HepG2 (cell line): ENCODE data around the gene CHRD.

Source experiments
- CTCF ChIP-seq: sonication (generic); formaldehyde crosslinking; IDR thresholded peaks from 2 replicates; pipeline ENCODE4 v1.5.0; 2020; ENCODE audit warnings: mild to moderate bottlenecking, missing genetic modification reagents, moderate library complexity
- GABPA ChIP-seq, 2 experiments: IDR thresholded peaks; 2 replicates each; pipeline ENCODE4 v1.6.1; 2011 to 2016; ENCODE audit warnings: low read depth in 2 of 2, low read length in 1 of 2, missing biosample characterization in 1 of 2, missing genetic modification characterization in 1 of 2
- MTA1 ChIP-seq: sonication (generic); formaldehyde crosslinking; IDR thresholded peaks from 2 replicates; pipeline ENCODE4 v1.4.0; 2020; ENCODE audit warnings: missing genetic modification reagents, mild to moderate bottlenecking, borderline replicate concordance
- PHB2 ChIP-seq: fragments of 450-650 bp; IDR thresholded peaks from 2 replicates; pipeline ENCODE4 v1.6.1; 2018; ENCODE audit not compliant: partially characterized antibody
- USF2 ChIP-seq, 2 experiments: sonication (generic) in 1 of 2; formaldehyde crosslinking in 1 of 2; IDR thresholded peaks; 2 replicates each; pipeline versions ENCODE4 v1.5.1 to v1.6.1; 2011 to 2020; ENCODE audit warnings: borderline replicate concordance in 1 of 2, low read depth in 1 of 2, low read length in 1 of 2, mild to moderate bottlenecking in 1 of 2, missing genetic modification reagents in 1 of 2, moderate library complexity in 1 of 2
- ZBTB44 ChIP-seq: sonication (generic); formaldehyde crosslinking; IDR thresholded peaks from 2 replicates; pipeline ENCODE4 v1.4.0; 2020; ENCODE audit warnings: missing genetic modification reagents
- ZNF547 ChIP-seq: sonication (generic); formaldehyde crosslinking; IDR thresholded peaks from 2 replicates; pipeline ENCODE4 v1.5.1; 2020; ENCODE audit warnings: mild to moderate bottlenecking, missing genetic modification reagents
- ZNF839 ChIP-seq: sonication (generic); formaldehyde crosslinking; IDR thresholded peaks from 2 replicates; pipeline ENCODE4 v1.4.0; 2020; ENCODE audit warnings: missing genetic modification reagents, mild to moderate bottlenecking, borderline replicate concordance

GRCh38 chr3:184388936-184389230, 9.0 kb downstream of the CHRD start:
- TF ChIP-seq GABPA (IDR thresholded peaks at IDR 0.05; ENCODE audit: low read depth, low read length) (no peak), GABPA (CRISPR knock-in tag; IDR thresholded peaks at IDR 0.05; ENCODE audit: low read depth) (no peak), CTCF (CRISPR knock-in tag) (no peak), USF2 (IDR thresholded peaks at IDR 0.05; ENCODE audit: low read depth, low read length) (no peak), USF2 (CRISPR knock-in tag; IDR thresholded peaks at IDR 0.05; ENCODE audit: borderline replicate concordance) (no peak), MTA1 (CRISPR knock-in tag) (no peak), ZNF547 (CRISPR knock-in tag) (no peak), ZBTB44 (CRISPR knock-in tag) (no peak), ZNF839 (CRISPR knock-in tag) (no peak), PHB2 (no peak)
